HG02623 (cell line): ENCODE measurements around the gene PRAMEF18.
"Not testable (repeated sequence)": the region's sequence is repeated elsewhere in the genome, so short reads cannot be mapped to it uniquely, and the experiment has no call there.

Experiments
- ATAC-seq: cut with Tn5 transposase; IDR thresholded peaks from one replicate; pipeline ENCODE4 v1.9.1; 2021; ENCODE audit warnings: moderate library complexity; ENCODE audit not compliant: unreplicated experiment

PRAMEF18 gene

GRCh38 chr1:13216619-13217018 is 9.3 kb downstream of the PRAMEF18 start:
- ATAC-seq: not testable (repeated sequence)

DNA sequence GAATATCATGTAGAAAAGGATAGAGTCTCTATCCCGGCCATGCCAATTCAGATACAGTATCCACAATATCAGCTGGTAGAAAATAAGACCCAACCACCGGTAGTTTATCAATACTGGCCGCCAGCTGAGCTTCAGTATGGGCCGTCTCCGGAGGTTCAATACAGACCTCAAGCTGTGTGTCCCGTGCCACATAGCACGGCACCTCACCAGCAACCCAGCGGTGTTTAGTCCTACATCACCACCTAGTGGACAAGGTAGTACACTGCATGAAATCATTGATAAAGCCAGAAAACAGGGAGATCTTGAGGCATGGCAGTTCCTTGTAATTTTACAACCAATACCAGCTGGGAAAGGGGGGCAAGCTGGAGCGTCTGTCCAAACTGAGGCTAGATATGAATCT is 17.2 kb downstream of the PRAMEF18 start:
- ATAC-seq: not testable (repeated sequence)

DNA sequence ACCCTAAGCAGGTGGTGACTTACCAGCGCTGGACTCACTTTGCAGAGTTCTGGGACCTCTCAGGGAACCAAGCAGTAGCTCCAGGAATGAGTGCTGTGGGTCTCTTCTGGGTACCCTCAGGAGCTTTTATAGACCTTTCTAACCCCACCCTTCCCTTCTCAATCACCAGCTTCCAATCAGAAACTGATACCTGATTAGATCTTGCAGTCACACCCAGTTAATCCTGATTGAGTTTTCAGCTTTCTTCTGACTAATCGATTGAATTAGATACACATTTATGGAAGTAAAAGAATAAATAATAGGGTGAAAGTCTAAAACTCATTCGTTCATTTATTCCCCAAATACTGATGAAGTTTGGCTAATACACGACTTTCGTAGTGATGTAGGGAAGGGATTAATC is 24.6 kb downstream of the PRAMEF18 start, which contains the start of gene PRAMEF13:
Gene PRAMEF13, minus strand, starts transcription at position 101 of the 400 bp plus-strand sequence. CDS start 1,820 bp downstream, outside the sequence.
- not testable (repeated sequence) for ATAC-seq
